ENCODE measurements around the gene GRAP.

Gene GRAP

GRCh38 chr17:18987862-18988545, 58.8 kb downstream of the GRAP start:
- Histone ChIP-seq H3K36me3 (ENCODE audit: insufficient read depth, low read length) (no peaks in the 10 kb centered on the region), H3K4me1 (ENCODE audit: insufficient read depth, low read length) (no peaks in the 10 kb centered on the region), H3K9me3 (ENCODE audit: insufficient read depth, low read length, severe bottlenecking) (no peaks in the 10 kb centered on the region), H3K27ac (ENCODE audit: low read length) (no peak overlapping the region), H3K79me2 (ENCODE audit: insufficient read depth, low read length) (no peaks in the 10 kb centered on the region), H3K27me3 (ENCODE audit: insufficient read depth, low read length, poor library complexity) (no peaks in the 10 kb centered on the region), H3K4me3 (ENCODE audit: low read depth in 1 of 2, low read length in 2 of 2) (no peak overlapping the region), H3K4me2 (ENCODE audit: insufficient read depth, low read length) (no peak overlapping the region), H3K9ac (ENCODE audit: low read depth, low read length) (no peak overlapping the region), H2AFZ (ENCODE audit: low read depth, low read length) (no peak overlapping the region), H4K20me1 (ENCODE audit: insufficient read depth, low read length) (peaks cover 2% of the 10 kb centered on the region; the same call in 1 of the 2 replicates)
- TF ChIP-seq CTCF (IDR thresholded peaks at IDR 0.05; ENCODE audit: borderline replicate concordance, extremely low read depth, low read length, poor library complexity, severe bottlenecking) = no peak
- TF ChIP-seq EZH2 (IDR thresholded peaks at IDR 0.05; ENCODE audit: borderline replicate concordance, low read depth, low read length, severe bottlenecking) = no peak
- DNase-seq (no peak), ATAC-seq (ENCODE audit: insufficient read depth, low read depth) (no peak)

- Histone ChIP-seq H3K36me3 (ENCODE audit: insufficient read depth, low read length) (no peaks in the 10 kb centered on the region), H3K27me3 (ENCODE audit: insufficient read depth, low read length, poor library complexity) (no peaks in the 10 kb centered on the region), H2AFZ (ENCODE audit: low read depth, low read length) (no peak overlapping the region), H3K4me2 (ENCODE audit: insufficient read depth, low read length) (no peak overlapping the region), H3K4me3 (ENCODE audit: low read depth in 1 of 2, low read length in 2 of 2) (no peak overlapping the region), H3K79me2 (ENCODE audit: insufficient read depth, low read length) (no peaks in the 10 kb centered on the region), H3K4me1 (ENCODE audit: insufficient read depth, low read length) (no peaks in the 10 kb centered on the region), H3K9me3 (ENCODE audit: insufficient read depth, low read length, severe bottlenecking) (no peaks in the 10 kb centered on the region), H3K27ac (ENCODE audit: low read length) (no peak overlapping the region), H3K9ac (ENCODE audit: low read depth, low read length) (no peak overlapping the region), H4K20me1 (ENCODE audit: insufficient read depth, low read length) (peaks cover 2% of the 10 kb centered on the region; the same call in 1 of the 2 replicates)
- TF ChIP-seq CTCF (IDR thresholded peaks at IDR 0.05; ENCODE audit: borderline replicate concordance, extremely low read depth, low read length, poor library complexity, severe bottlenecking) (no peak), EZH2 (IDR thresholded peaks at IDR 0.05; ENCODE audit: borderline replicate concordance, low read depth, low read length, severe bottlenecking) (no peak)
- no peak for DNase-seq
- ATAC-seq (ENCODE audit: insufficient read depth, low read depth) = no peak
Measured at GRCh38 chr17:18987230-18987610, 59.5 kb downstream of the GRAP start.

GRCh38 chr17:18986541-18987229, 60.1 kb downstream of the GRAP start:
- no peak overlapping the region for H3K9ac ChIP-seq (ENCODE audit: low read depth, low read length)
- H3K27ac ChIP-seq (ENCODE audit: low read length) = no peak overlapping the region
- no peaks in the 10 kb centered on the region for H3K27me3 ChIP-seq (ENCODE audit: insufficient read depth, low read length, poor library complexity)
- H3K79me2 ChIP-seq (ENCODE audit: insufficient read depth, low read length) = no peaks in the 10 kb centered on the region
- no peak overlapping the region for H2AFZ ChIP-seq (ENCODE audit: low read depth, low read length)
- ATAC-seq (ENCODE audit: insufficient read depth, low read depth) (peak; percentile 77), DNase-seq (peak; percentile 42)
- H3K4me2 ChIP-seq (ENCODE audit: insufficient read depth, low read length) = no peak overlapping the region
- H4K20me1 ChIP-seq (ENCODE audit: insufficient read depth, low read length) = peaks cover 2% of the 10 kb centered on the region; the same call in 1 of the 2 replicates
- no peaks in the 10 kb centered on the region for H3K4me1 ChIP-seq (ENCODE audit: insufficient read depth, low read length)
- TF ChIP-seq CTCF (IDR thresholded peaks at IDR 0.05; ENCODE audit: borderline replicate concordance, extremely low read depth, low read length, poor library complexity, severe bottlenecking) (no peak), EZH2 (IDR thresholded peaks at IDR 0.05; ENCODE audit: borderline replicate concordance, low read depth, low read length, severe bottlenecking) (no peak)
- H3K36me3 ChIP-seq (ENCODE audit: insufficient read depth, low read length) = no peaks in the 10 kb centered on the region
- H3K4me3 ChIP-seq (ENCODE audit: low read depth in 1 of 2, low read length in 2 of 2) = no peak overlapping the region
- H3K9me3 ChIP-seq (ENCODE audit: insufficient read depth, low read length, severe bottlenecking) = no peaks in the 10 kb centered on the region

All from DND-41 (cell line).